Ovary (tissue), 3 donors: ENCODE measurements around the gene SPAG8.

Experiments
- CTCF ChIP-seq, 3 donors: fragments of 450-650 bp in 2 of 3; fragments of 200-600 bp in 1 of 3; IDR thresholded peaks; one replicate each; pipeline versions ENCODE4 v1.5.1 to v1.8.0; 2016 to 2022; ENCODE audit warnings: antibody characterized with exemption in 3 of 3, mild to moderate bottlenecking in 1 of 3
- POLR2A ChIP-seq: fragments of 450-650 bp; IDR thresholded peaks from one replicate; pipeline ENCODE4 v1.6.1; 2017; ENCODE audit warnings: antibody characterized with exemption, mild to moderate bottlenecking, moderate library complexity
- donor health status: DM: no; HTN: no; CAD: no.

GRCh38 chr9:35790025-35790384 lies 22.1 kb downstream of the SPAG8 start:
- no peak for TF ChIP-seq CTCF (IDR thresholded peaks at IDR 0.05)
- no peak for TF ChIP-seq POLR2A
